ENCODE data around the gene PON1.

Gene PON1

GRCh38 chr7:95253986-95254385 lies 70.3 kb downstream of the PON1 start:
- DNase-seq (ENCODE audit: low spot score), result no peak

- DNase-seq (ENCODE audit: low spot score), result no peak
Measured at GRCh38 chr7:95251966-95252365, 72.4 kb downstream of the PON1 start.

- no peak for DNase-seq (ENCODE audit: low spot score)
Measured at GRCh38 chr7:95250571-95250970, 73.8 kb downstream of the PON1 start.
